Upper lobe of left lung (tissue), 4 donors: ENCODE data around the gene ANKRD44.

Source experiments
- CTCF ChIP-seq, 6 experiments: fragments of 450-650 bp in 4 of 6; fragments of 200-600 bp in 2 of 6; sonication (generic) in 2 of 6; IDR thresholded peaks; one replicate each; pipeline ENCODE4 v1.5.1; 2016 to 2019; ENCODE audit warnings: antibody characterized with exemption in 6 of 6
- POLR2A ChIP-seq, 4 donors: fragments of 450-650 bp; IDR thresholded peaks; one replicate each; pipeline ENCODE4 v1.5.1; 2016 to 2017; ENCODE audit warnings: antibody characterized with exemption in 4 of 4, mild to moderate bottlenecking in 2 of 4

- TF ChIP-seq POLR2A (IDR thresholded peaks at IDR 0.05) (no peak), CTCF (IDR thresholded peaks at IDR 0.05) (peak in 1 of 6 experiments; percentile 8)
These were observed 3.2 kb downstream of the ANKRD44 start for GRCh38 chr2:197307236-197307932.
